A549 (cell line): ENCODE results near the gene TRIM39. TPM values are rescaled to one million over a fixed set of nuclear protein-coding genes. Genes with fewer than 3 reads are reported as not detected.
"Not testable (repeated sequence)": the region's sequence is repeated elsewhere in the genome, so short reads cannot be mapped to it uniquely, and the experiment has no call there.

Experiments
- ATAC-seq, 2 experiments: fragments of 200-7000 bp in 1 of 2; fragments of >200 bp in 1 of 2; cut with Nextera tagmentation in 1 of 2; cut with Tn5 transposase in 1 of 2; 3 replicates each; pipeline versions ENCODE4 v1.8.0 to v1.9.1; 2018 to 2020; ENCODE audit warnings: mild to moderate bottlenecking in 1 of 2, moderate library complexity in 1 of 2
- CTCF ChIA-PET: fragments of 300-600 bp; sonication (Branson Sonifier 250); formaldehyde crosslinking; extraction: SDS; loops from one replicate; lab custom pipeline; 2021; ENCODE audit warnings: antibody characterized with exemption, inconsistent platforms; lab: Yijun Ruan, JAX
- POLR2A ChIA-PET: fragments of 350-600 bp; formaldehyde crosslinking; extraction: SDS; loops from one replicate; lab custom pipeline; 2021; ENCODE audit warnings: antibody characterized with exemption, inconsistent platforms; lab: Yijun Ruan, JAX
- DNase-seq, 2 experiments: peaks; one replicate each; pipeline versions ENCODE4 v3.0.0 to v3.0.0-alpha.2; 2011 to 2016; ENCODE audit warnings: low read depth in 1 of 2, low spot score in 1 of 2
- FAIRE-seq: peaks from 2 replicates; lab custom pipeline; 2011; peaks lifted over from hg19 to GRCh38; lab: Jason Lieb, UNC
- H3K27ac ChIP-seq, 2 experiments: fragments of >200 bp; sonication (Bioruptor Twin); formaldehyde crosslinking; 3 replicates each; pipeline ENCODE4 v1.5.1; 2016 to 2017
- H3K4me1 ChIP-seq: fragments of >200 bp; sonication (Bioruptor Twin); formaldehyde crosslinking; 3 replicates; pipeline ENCODE4 v1.6.1; 2016
- H3K4me2 ChIP-seq: fragments of >200 bp; sonication (Bioruptor Twin); formaldehyde crosslinking; 3 replicates; pipeline ENCODE4 v1.6.1; 2016
- H3K4me3 ChIP-seq: fragments of >200 bp; sonication (Bioruptor Twin); formaldehyde crosslinking; 3 replicates; pipeline ENCODE4 v1.5.1; 2016
- H3K9me3 ChIP-seq: fragments of >200 bp; sonication (Bioruptor Twin); formaldehyde crosslinking; 3 replicates; pipeline ENCODE4 v1.6.1; 2016
- BCL3 ChIP-seq: fragments of >200 bp; sonication (Bioruptor Twin); formaldehyde crosslinking; IDR thresholded peaks from 3 replicates; pipeline ENCODE4 v1.6.1; 2016
- CEBPB ChIP-seq, 2 experiments: fragments of >200 bp in 1 of 2; sonication (Bioruptor Twin) in 1 of 2; formaldehyde crosslinking in 1 of 2; IDR thresholded peaks; 2 replicates each; pipeline ENCODE4 v1.6.1; 2012 to 2016
- ESRRA ChIP-seq: fragments of 150-350 bp; IDR thresholded peaks from 2 replicates; pipeline ENCODE4 v1.6.1; 2014; ENCODE audit warnings: mild to moderate bottlenecking, low read length, borderline replicate concordance
- FOSL2 ChIP-seq, 2 experiments: fragments of 450-650 bp in 1 of 2; fragments of >200 bp in 1 of 2; sonication (Bioruptor Twin) in 1 of 2; formaldehyde crosslinking; IDR thresholded peaks; 2 replicates each; pipeline versions ENCODE4 v1.5.0 to v1.6.1; 2016 to 2020; ENCODE audit warnings: mild to moderate bottlenecking in 1 of 2, moderate library complexity in 1 of 2
- JUN ChIP-seq, 2 experiments: fragments of >200 bp; sonication (Bioruptor Twin); formaldehyde crosslinking; IDR thresholded peaks; 2 replicates in 1 of 2; 3 replicates in 1 of 2; pipeline ENCODE4 v1.6.1; 2016 to 2017
- MAX ChIP-seq: IDR thresholded peaks from 2 replicates; pipeline ENCODE4 v1.6.1; 2012
- MAZ ChIP-seq: fragments of 150-350 bp; IDR thresholded peaks from 2 replicates; pipeline ENCODE4 v1.6.1; 2014; ENCODE audit warnings: antibody characterized with exemption, low read depth, low read length, borderline replicate concordance
- NPAS2 ChIP-seq: fragments of 250-450 bp; sonication (Bioruptor Pico); IDR thresholded peaks from 2 replicates; pipeline ENCODE4 v1.8.0; 2022; ENCODE audit warnings: mild to moderate bottlenecking, moderate library complexity, borderline replicate concordance
- PHF8 ChIP-seq: fragments of 200-600 bp; sonication (generic); IDR thresholded peaks from 2 replicates; pipeline ENCODE4 v1.6.1; 2016; ENCODE audit warnings: low read depth, mild to moderate bottlenecking, antibody characterized with exemption, moderate library complexity, borderline replicate concordance
- POLR2A ChIP-seq: IDR thresholded peaks from 2 replicates; pipeline ENCODE4 v1.6.1; 2012; ENCODE audit warnings: mild to moderate bottlenecking, low read length
- POLR2AphosphoS2 ChIP-seq: conservative IDR thresholded peaks from 2 replicates; pipeline ENCODE4 v1.6.1; 2012; ENCODE audit warnings: low read length, improper control_type of control experiment, inconsistent platforms
- REST ChIP-seq: fragments of 200-600 bp; sonication (generic); IDR thresholded peaks from 2 replicates; pipeline ENCODE4 v1.6.1; 2016; ENCODE audit warnings: antibody characterized with exemption, mild to moderate bottlenecking, moderate library complexity
- RFX5 ChIP-seq: fragments of 450-650 bp; IDR thresholded peaks from 2 replicates; pipeline ENCODE4 v1.7.1; 2014; ENCODE audit warnings: antibody characterized with exemption, mild to moderate bottlenecking, moderate library complexity
- ZFP36 ChIP-seq: fragments of 450-650 bp; IDR thresholded peaks from 2 replicates; pipeline ENCODE4 v1.6.1; 2014; ENCODE audit warnings: borderline replicate concordance; ENCODE audit not compliant: partially characterized antibody
- WGBS: methylation state at CpG from one replicate; pipeline ENCODE4 v1.1.6; 2017; ENCODE audit errors: missing lambda C conversion rate; 5-methylcytosine and 5-hydroxymethylcytosine counted together
- polyA minus RNA-seq: library from RNA; depleted of rRNA, polyadenylated mRNA; stranded (reverse); fragments of >200 nt; gene quantifications from 2 replicates; pipeline ENCODE4 v1.2.3, GENCODE V29; 2011; rRNA and poly(A)+ RNA removed
- polyA plus RNA-seq, 4 experiments: library from polyadenylated mRNA; depleted of rRNA in 3 of 4; stranded (reverse); fragments of >200 nt; fragmentation: RNase III in 1 of 4; extraction: RNeasy Plus Mini Kit Qiagen cat#74134 plus additional on column Dnase treatment in 1 of 4; gene quantifications; 2 replicates in 3 of 4; 3 replicates in 1 of 4; pipeline ENCODE4 v1.2.3, GENCODE V29; 2011 to 2017

Gene TRIM39
- 5.3 and 7.1 TPM in 2 replicates for polyA plus RNA-seq (2011; rRNA removed)
- polyA plus RNA-seq (2012; cell fraction: cytosol; rRNA removed) = 3.9 and 4.1 TPM in 2 replicates
- polyA plus RNA-seq (2012; cell fraction: nucleus; rRNA removed) = 7.7 and 11.0 TPM in 2 replicates
- 7.1 to 9.1 TPM (median 8.1 TPM) in 3 replicates for polyA plus RNA-seq (2017; fragmentation: RNase III; extraction: RNeasy Plus Mini Kit Qiagen cat#74134 plus additional on column Dnase treatment)
- polyA minus RNA-seq = 7.9 and 8.9 TPM in 2 replicates

GRCh38 chr6:30326526-30327231 lies at the start of gene TRIM39:
TSS of gene TRIM39 (plus strand) at chr6:30326927. CDS start at chr6:30329318, 2,391 bp downstream.
- peak; percentile 82 to 89 for ATAC-seq
- peak within 1 kb of the TSS; percentile 86 for H3K4me3 ChIP-seq
- FAIRE-seq = no peak
- no peaks in the 10 kb centered on the region for H3K9me3 ChIP-seq
- H3K4me1 ChIP-seq = peaks cover 29% of the 10 kb centered on the region
- peak within 1 kb of the TSS; percentile 99 for H3K27ac ChIP-seq
- POLR2A ChIA-PET = interaction anchor here (0.6 to 1.7 kb wide), 3 partner anchors 12 to 108 kb away, joined by 3 to 5 read pairs (median 5); partner anchors contain the start of gene RPP21
- WGBS = no CpG with 5 or more reads among the region's 90 CpGs
- peak within 1 kb of the TSS; percentile 97 for H3K4me2 ChIP-seq
- TF ChIP-seq FOSL2 (IDR thresholded peaks at IDR 0.05) (no peak), FOSL2 (CRISPR knock-in tag; IDR thresholded peaks at IDR 0.05) (peak; percentile 9; the same call in 1 of the 2 replicates), NPAS2 (CRISPR knock-in tag) (no peak), CEBPB (IDR thresholded peaks at IDR 0.05) (no peak), ZFP36 (no peak), RFX5 (no peak), BCL3 (peak; percentile 57; the same call in 2 of the 3 replicates), MAZ (peak; percentile 43; the same call in 1 of the 2 replicates), PHF8 (peak; percentile 38), MAX (peak; percentile 50; the same call in 1 of the 2 replicates), JUN (IDR thresholded peaks at IDR 0.05) (peak; percentile 41 to 64; a peak in 4 of 5 replicates), POLR2A (peak; percentile 49)
- TF ChIP-seq, all 56 proteins: peak for 7
- CTCF ChIA-PET = no interaction called here
- DNase-seq = peak; percentile 58 to 79

- POLR2A ChIA-PET = not testable (repeated sequence)
These were observed 45.7 kb upstream of the TRIM39 start for GRCh38 chr6:30280988-30281387.

GRCh38 chr6:30282522-30282921 lies 44.2 kb upstream of the TRIM39 start:
- FAIRE-seq = no peak
- POLR2A ChIA-PET = no interaction called here
- H3K4me1 ChIP-seq = no peaks in the 10 kb centered on the region
- no peak overlapping the region for H3K4me3 ChIP-seq
- TF ChIP-seq POLR2AphosphoS2 = no peak
- TF ChIP-seq ESRRA = no peak
- TF ChIP-seq REST = peak; percentile 67; the same call in 1 of the 2 replicates
- DNase-seq = no peak
- peaks cover 78% of the 10 kb centered on the region for H3K9me3 ChIP-seq
- H3K4me2 ChIP-seq = no peak overlapping the region
- H3K27ac ChIP-seq = no peak overlapping the region
- WGBS = 40% methylated on average over 2 of the region's 2 CpGs
- CTCF ChIA-PET = no interaction called here
- ATAC-seq = no peak

More at GRCh38 chr6:30280988-30281387, 45.7 kb upstream of the TRIM39 start:
- 79% methylated on average over 1 of the region's 1 CpG for WGBS
- DNase-seq, FAIRE-seq, H3K27ac ChIP-seq, H3K4me1 ChIP-seq, CTCF ChIA-PET, ATAC-seq, H3K4me2 ChIP-seq, H3K4me3 ChIP-seq: not testable (repeated sequence)
- peaks cover 79% of the 10 kb centered on the region for H3K9me3 ChIP-seq
